Breast epithelium (tissue), 4 donors: ENCODE data around the gene MDC1. TPM values are rescaled to one million over a fixed set of nuclear protein-coding genes. Genes with fewer than 3 reads are reported as not detected.

Source experiments
- DNase-seq, 2 donors: peaks; one replicate each; pipeline ENCODE4 v3.0.0-alpha.2; 2019; ENCODE audit warnings: low spot score in 2 of 2
- H3K27ac ChIP-seq, 2 donors: fragments of 200-600 bp; sonication (generic) in 1 of 2; one replicate each; pipeline ENCODE4 v1.5.1; 2016 to 2019; ENCODE audit warnings: mild to moderate bottlenecking in 1 of 2
- H3K27me3 ChIP-seq, 2 donors: fragments of 200-600 bp; sonication (generic) in 1 of 2; one replicate each; pipeline versions ENCODE4 v1.5.1 to v1.6.0; 2017 to 2019; ENCODE audit warnings: control low read depth in 1 of 2, mild to moderate bottlenecking in 1 of 2
- H3K36me3 ChIP-seq: fragments of 200-600 bp; one replicate; pipeline ENCODE4 v1.5.1; 2019
- H3K4me1 ChIP-seq, 2 donors: fragments of 200-600 bp; sonication (generic); one replicate each; pipeline ENCODE4 v1.5.1; 2016 to 2019; ENCODE audit warnings: control low read depth in 1 of 2
- H3K4me3 ChIP-seq, 3 donors: fragments of 200-600 bp; sonication (generic); 1 replicate in 2 of 3; 2 replicates in 1 of 3; pipeline ENCODE4 v1.5.1; 2016 to 2019; ENCODE audit warnings: mild to moderate bottlenecking in 3 of 3, moderate library complexity in 2 of 3
- H3K9me3 ChIP-seq, 2 donors: fragments of 200-600 bp; sonication (generic) in 1 of 2; one replicate each; pipeline ENCODE4 v1.5.1; 2016 to 2019; ENCODE audit warnings: control low read depth in 1 of 2
- CTCF ChIP-seq, 3 donors: fragments of 450-650 bp; IDR thresholded peaks; one replicate each; pipeline ENCODE4 v1.5.1; 2016 to 2017; ENCODE audit warnings: antibody characterized with exemption in 3 of 3, mild to moderate bottlenecking in 3 of 3, moderate library complexity in 3 of 3
- POLR2A ChIP-seq: fragments of 450-650 bp; IDR thresholded peaks from one replicate; pipeline ENCODE4 v1.6.1; 2016; ENCODE audit warnings: antibody characterized with exemption, mild to moderate bottlenecking, moderate library complexity
- POLR2AphosphoS5 ChIP-seq, 3 donors: sonication (generic); formaldehyde crosslinking; IDR thresholded peaks; one replicate each; pipeline ENCODE4 v1.6.1; 2017; ENCODE audit warnings: antibody characterized with exemption in 3 of 3
- intact Hi-C: fragments of 100-400 bp; cut with DNase I; formaldehyde crosslinking; loops from one replicate; pipeline ENCODE4 v1.15.1; 2023; ENCODE audit warnings: low total_unique reads
- total RNA-seq, 3 donors: library from RNA; depleted of rRNA; stranded (reverse); fragments of >200 nt; gene quantifications; one replicate each; pipeline ENCODE4 v1.1.0, GENCODE V29; 2016

Gene MDC1
- total RNA-seq, 3 donors from 2014 or later, result 8.5 to 14.9 (median 13.4) TPM

- peak overlapping the region; percentile 96 to 97 for H3K27ac ChIP-seq
- H3K9me3 ChIP-seq, result no peaks in the 10 kb centered on the region
- H3K4me3 ChIP-seq, result peak overlapping the region; percentile 65 to 72 (median 66)
- peaks cover 5 to 18% of the 10 kb centered on the region in 2 donors for H3K4me1 ChIP-seq
- intact Hi-C loops, result no loop called here
- DNase-seq, result no peak
- H3K36me3 ChIP-seq, result no peaks in the 10 kb centered on the region
- TF ChIP-seq POLR2AphosphoS5 (IDR thresholded peaks at IDR 0.05), result no peak
- TF ChIP-seq POLR2A, result no peak
- no peak for TF ChIP-seq CTCF (IDR thresholded peaks at IDR 0.05)
- no peaks in the 10 kb centered on the region for H3K27me3 ChIP-seq
Observed at GRCh38 chr6:30691208-30691847, 25.8 kb downstream of the MDC1 start.

GRCh38 chr6:30690403-30691207, 26.5 kb downstream of the MDC1 start, which contains the start of gene NRM:
TSS of gene NRM (minus strand) at chr6:30690984. CDS start at chr6:30690974, 10 bp downstream.
- DNase-seq, result peak; percentile 81 to 90
- peak within 1 kb of the TSS; percentile 65 to 72 (median 66) for H3K4me3 ChIP-seq
- intact Hi-C loops, result no loop called here
- no peaks in the 10 kb centered on the region for H3K36me3 ChIP-seq
- H3K27ac ChIP-seq, result peak within 1 kb of the TSS; percentile 96 to 97
- no peaks in the 10 kb centered on the region for H3K27me3 ChIP-seq
- peaks cover 5 to 18% of the 10 kb centered on the region in 2 donors for H3K4me1 ChIP-seq
- TF ChIP-seq POLR2A (no peak), POLR2AphosphoS5 (IDR thresholded peaks at IDR 0.05) (peak; percentile 39 to 84 (median 71)), CTCF (IDR thresholded peaks at IDR 0.05) (no peak)
- no peaks in the 10 kb centered on the region for H3K9me3 ChIP-seq

- TF ChIP-seq POLR2AphosphoS5 (IDR thresholded peaks at IDR 0.05), result no peak
- no peak for TF ChIP-seq POLR2A
- TF ChIP-seq CTCF (IDR thresholded peaks at IDR 0.05), result no peak
- H3K4me3 ChIP-seq, result peak overlapping the region; percentile 65 to 72 (median 66)
- peak overlapping the region; percentile 96 to 97 for H3K27ac ChIP-seq
- H3K27me3 ChIP-seq, result no peaks in the 10 kb centered on the region
- no peak for DNase-seq
- no peaks in the 10 kb centered on the region for H3K9me3 ChIP-seq
- H3K36me3 ChIP-seq, result no peaks in the 10 kb centered on the region
- intact Hi-C loops, result no loop called here
- H3K4me1 ChIP-seq, result peaks cover 5 to 18% of the 10 kb centered on the region in 2 donors
Observed at GRCh38 chr6:30689985-30690384, 27.1 kb downstream of the MDC1 start.

GRCh38 chr6:30689022-30689865, 27.8 kb downstream of the MDC1 start:
- DNase-seq, result no peak
- intact Hi-C loops, result no loop called here
- Histone ChIP-seq H3K27ac (peak overlapping the region; percentile 96 to 97), H3K4me1 (peaks cover 5 to 18% of the 10 kb centered on the region in 2 donors), H3K4me3 (no peak overlapping the region), H3K36me3 (no peaks in the 10 kb centered on the region), H3K9me3 (no peaks in the 10 kb centered on the region), H3K27me3 (no peaks in the 10 kb centered on the region)
- TF ChIP-seq CTCF (IDR thresholded peaks at IDR 0.05), result no peak
